GM18517 (cell line): ENCODE measurements around the gene KCNN3.

Experiments
- ATAC-seq: cut with Tn5 transposase; IDR thresholded peaks from one replicate; pipeline ENCODE4 v1.9.1; 2021; ENCODE audit warnings: mild to moderate bottlenecking, moderate library complexity; ENCODE audit not compliant: unreplicated experiment

The KCNN3 gene

DNA sequence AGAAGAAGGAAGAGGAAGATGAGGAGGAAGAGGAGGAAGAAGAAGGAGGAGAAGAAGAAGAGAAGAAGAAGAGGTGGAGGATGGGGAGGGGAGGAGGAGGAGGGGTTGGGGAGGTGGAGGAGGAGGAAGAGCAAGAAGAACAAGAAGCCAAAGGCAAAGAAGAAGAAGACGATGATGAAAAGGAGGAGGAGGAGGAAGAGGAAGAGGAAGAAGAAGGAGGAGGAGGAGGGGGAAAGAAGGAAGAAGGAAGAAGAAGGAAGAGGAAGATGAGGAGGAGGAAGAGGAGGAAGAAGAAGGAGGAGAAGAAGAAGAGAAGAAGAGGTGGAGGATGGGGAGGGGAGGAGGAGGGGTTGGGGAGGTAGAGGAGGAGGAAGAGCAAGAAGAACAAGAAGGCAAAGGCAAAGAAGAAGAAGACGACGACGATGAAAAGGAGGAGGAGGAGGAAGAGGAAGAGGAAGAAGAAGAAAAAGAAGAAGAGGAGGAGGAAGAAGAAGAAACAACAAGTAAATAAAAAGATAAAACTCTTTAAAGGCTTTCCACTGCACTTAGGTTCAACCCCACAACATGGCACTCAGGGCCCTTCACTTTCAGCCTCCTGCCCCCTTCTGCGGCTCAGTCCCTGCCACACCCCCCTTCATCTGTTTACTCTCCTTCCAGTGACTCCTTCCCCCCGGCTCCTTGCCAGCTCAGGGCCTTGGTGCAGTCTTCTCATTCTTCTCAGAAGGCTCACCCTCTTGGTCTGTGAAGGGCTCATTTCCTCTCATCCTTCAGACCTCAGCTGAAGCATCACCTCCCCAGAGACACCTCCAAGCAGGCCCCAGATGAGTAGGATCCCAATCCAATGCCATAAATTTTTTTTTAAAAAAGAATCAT is 114.0 kb downstream of the KCNN3 start:
- ATAC-seq, result no peak

DNA sequence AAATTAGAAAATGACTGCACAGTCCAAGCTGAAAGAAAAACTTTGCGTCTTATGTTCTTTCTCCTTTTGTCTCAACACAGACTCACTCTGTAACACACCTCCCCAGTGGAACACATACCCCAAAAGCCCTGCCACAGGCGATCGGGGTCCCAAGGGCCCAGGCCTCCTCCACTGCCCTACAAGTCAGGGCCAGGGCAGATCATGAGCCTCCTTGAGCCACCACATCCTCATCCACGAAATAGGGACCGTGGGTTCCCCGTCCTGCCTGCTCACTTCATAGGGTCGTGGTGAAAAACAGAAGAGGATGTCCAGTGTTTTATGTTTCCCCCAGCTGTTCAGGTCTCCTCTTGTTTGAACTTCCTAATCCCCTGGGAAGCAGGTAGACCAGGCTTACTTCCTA is 116.7 kb downstream of the KCNN3 start:
- ATAC-seq, result no peak

DNA sequence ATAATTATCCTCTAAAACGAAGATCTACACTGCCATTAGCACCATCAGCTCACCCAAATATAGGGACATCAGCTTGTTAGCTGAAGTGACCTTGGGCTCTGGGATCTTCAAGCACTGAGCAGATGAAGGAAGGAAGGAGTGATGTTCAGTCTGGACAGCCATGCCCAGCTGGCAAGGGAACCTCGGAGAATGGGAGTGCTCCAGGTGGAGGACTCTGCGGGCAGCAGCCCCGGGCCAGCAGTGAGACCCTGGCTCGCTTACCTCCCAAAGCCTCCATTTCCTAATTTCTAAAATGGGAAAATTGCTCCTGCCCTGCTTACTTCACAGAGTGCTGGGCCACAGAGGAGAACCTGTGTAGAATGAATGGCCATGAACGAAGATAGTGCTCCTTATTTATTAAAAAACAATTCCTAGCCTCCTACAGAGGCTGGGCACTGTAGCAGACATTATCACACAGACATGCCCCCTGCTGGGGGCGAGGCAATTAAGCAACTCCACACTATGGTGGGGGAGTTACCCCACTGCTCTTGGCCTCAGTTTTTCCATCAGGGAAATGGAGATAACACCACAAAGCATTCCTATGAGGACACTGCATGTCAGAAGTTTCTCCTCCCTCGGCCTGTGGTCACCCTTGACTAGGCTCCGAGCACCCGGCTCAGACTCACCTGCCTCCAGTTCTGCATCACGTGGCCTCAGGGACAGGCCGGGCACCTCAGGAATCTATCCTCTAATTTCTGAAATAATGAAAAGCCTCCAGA is 117.6 kb downstream of the KCNN3 start:
- no peak for ATAC-seq

DNA sequence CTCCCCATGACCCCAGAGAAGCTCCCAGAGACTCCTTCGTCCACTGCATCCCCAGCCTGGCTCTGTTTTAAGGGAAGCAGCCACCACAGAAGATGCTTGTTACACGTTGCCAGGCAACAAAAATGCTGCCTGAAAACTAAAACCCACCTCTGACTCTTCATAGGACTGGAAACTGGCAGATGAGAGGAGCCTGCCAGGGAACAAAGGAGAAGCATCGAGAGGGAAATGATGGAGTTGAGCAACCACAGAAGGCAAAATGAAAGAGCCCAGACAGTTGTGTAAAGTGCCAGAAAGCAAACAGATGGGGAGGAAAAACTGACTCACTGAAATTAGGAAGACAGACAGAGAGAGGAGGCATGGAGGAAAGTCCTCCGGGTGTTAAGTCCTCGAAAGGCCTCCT is 118.4 kb downstream of the KCNN3 start:
- no peak for ATAC-seq

DNA sequence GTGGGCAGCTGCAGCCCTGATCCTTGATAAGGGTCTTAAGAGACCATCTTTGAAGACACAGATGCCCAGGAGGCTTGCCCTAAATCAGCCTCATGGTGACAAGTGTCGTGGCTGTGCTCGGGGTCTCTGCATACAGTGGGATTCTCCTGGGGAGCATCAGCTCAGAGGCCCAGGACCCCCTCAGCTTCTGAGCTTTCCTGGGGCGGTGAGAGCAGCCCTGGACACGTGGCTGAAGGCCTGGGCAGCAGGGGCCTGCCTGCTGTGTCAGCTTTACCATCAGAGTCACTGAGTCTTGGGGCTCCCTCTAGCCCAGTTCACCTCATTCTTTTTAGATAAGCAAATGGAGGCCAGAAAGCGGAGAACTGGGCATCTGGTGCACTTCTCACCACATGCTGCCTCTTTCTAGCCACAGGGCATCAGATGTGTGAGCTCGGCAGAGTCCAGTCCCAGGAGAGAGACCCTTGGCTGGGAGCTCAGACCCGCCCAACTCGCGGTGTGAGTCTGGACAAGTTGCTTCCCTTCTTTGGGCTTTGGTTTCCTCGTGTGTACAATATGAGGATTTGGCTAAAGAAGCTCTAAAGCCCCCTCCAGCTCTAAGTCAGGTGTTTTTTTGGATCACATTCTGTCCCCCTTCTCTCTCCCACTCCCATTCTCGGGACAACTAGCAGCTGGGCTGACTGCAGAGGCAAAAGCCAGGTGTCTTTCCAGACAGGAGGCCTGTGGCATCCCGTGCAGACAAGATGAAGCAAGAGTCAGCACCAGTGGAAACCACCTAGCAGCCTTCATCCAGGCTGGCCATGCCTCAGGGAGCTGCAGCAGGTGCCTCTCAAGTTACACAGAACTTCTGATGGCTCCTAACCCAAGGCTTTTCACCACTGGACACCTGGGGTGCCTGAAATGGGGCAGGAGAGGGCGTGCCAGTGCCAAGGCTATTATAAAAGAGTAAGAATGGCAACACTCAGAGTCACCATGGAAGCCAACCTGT is 119.1 kb downstream of the KCNN3 start:
- ATAC-seq, result no peak

DNA sequence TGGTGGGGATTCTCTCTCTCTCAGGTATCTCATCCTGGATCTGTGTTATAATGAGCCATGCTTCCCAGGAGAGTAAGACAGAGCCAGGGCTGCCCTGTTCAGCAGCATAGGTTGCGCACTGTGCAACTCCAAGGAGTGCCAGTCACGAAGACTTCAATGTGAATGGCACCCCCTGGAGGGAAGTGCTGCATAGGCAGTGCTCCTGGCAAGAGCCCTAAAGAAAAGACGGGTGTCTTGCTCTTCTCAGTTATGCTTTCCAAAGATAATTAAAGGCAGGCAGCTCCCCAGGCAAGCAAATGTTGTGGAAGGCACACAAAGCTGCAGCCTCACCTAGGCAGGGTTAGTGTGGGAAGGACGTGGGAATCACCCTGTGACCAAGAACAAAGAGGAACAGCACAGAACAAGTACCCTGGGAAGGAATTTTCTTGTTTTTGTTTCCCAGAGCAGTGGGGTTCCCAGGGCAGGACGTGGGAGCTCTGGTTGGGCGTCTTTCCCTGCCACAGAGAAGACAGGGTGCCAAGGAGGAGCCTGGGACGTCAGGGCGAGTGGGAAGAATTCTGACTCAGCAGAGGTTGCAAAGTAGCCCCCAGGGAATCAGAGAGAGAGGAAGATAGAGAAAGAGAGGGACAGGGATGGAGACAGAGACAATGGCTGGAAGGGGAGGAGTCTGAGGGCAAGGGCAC is 120.9 kb downstream of the KCNN3 start:
- ATAC-seq, result no peak

DNA sequence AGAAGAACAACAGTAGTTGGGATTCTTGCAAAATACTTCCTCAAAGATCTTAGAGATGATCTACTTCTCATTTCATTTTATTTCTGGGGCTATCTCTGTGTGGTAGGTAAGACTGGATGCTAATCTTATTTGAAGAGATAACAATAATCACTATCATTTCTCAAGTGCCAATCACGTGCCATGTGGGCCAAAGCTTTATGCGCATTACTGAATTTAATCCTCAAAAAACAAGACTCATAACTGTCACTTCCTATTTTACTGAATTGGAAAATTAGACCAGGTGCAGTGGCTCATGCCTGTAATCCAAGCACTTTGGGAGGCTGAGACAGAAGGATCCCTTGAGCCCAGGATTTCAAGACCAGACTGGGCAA is 121.7 kb downstream of the KCNN3 start:
- no peak for ATAC-seq

DNA sequence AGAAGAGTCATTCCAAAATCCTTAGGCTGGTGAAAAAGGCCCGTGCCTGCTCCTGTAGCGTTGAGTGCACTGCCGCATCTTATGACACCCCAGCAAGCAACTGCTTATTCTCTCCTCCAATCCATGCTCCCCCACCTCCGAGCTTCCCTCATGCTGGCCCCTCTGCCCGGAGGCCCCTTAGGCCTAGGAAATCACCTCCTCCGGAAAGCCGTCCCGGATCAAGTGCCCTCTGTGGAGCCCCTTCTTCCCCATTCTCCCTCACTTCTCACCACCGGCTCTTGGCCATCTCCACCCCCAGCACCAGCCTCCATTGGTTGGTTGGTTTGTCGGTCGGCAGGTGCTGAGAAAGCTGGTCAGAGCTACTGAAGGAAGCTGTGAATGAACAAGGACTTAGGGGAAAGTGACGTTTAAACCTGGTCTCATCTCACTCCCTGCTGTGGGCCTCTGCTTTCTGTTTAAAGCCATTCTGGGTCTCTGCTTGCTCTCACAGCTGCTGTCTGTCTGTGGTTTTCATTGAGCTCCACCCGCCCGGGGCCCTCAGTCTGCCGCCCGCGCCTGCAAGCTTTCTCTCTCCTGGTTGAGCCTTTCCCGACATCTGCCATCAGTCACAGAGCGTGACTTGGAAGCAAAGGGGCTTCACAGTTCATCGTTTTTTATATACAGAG is 122.2 kb downstream of the KCNN3 start:
- ATAC-seq, result peak; percentile 76

DNA sequence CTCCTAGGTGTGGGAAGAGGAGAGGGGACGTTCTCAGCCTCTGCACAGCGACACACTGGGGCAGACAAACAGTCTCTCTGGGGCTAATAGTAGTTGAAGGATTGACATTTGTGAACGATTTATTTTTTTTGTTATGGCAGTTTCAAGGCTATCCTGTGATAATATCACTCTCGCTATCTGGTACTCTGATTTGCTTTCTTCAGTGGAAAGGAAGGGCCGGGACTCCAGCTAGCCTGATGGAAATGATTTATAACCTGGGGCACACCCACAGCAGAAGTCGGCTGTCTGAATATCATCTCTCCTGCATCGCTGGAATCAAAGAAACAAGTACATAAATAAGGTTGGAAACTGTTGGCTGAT is 122.7 kb downstream of the KCNN3 start:
- ATAC-seq, result no peak

DNA sequence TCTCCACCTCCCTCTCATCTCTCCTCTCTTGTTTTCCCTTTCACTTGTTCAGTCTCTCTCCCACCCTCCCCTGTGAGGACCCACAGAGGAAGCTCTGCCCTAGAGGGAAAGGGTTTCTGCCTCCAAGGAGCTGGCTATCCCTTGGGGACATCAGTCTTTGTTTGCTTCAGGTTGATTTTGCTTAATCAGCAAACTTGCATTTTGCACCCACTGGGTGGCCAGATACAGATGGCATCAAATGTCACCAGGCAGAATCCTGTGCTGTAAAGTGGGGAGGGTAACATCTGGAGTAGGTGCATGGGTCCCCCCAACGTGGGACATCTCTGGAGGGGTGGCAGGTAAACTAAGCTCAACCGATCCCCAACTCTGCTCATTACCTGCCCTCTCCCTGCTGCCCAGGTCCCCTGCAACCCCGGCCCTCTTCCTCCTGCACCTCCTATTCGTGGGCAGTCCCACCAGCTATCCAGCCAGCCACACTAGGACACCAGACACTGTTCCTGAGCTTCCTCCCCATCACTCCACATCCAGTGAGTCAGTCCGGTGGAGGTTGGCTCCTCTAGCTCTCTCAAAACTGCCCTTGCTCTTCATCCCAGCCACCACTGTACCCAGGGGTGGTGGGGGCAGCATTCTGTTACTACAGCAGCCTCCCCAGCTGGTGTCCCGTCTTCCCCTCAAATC is 123.3 kb downstream of the KCNN3 start:
- no peak for ATAC-seq

DNA sequence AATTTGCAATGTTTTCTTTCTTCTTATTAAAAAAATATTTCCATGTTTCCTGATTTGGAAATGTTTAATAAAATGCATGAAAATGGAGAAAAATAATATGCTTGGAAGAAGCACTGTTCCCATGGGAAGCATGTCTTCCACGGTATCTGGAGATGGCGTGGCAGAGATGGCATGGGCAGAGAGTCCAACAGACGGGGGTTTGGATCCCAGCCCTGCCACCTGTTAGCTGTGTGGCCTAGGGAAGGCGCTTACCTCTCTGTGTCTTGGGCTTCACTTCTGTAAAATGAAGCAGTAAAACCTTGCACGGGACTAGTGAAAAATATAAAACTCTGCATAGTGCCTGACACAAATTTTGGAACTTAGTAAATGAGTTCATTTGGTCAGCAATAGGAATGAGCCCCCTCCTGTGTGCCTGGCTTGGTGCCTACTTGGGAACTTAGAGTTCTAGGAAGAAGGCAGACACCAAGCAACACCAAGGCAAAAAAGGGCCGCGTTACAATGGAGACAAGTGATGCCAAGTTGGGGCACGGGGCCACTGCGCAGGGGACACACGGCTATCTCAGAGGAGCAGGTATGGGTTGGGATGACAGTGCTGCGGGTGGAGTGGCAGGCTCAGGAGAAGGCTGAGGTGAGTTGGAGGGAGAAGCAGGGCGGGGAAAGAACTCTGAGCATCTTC is 124.2 kb downstream of the KCNN3 start:
- no peak for ATAC-seq

DNA sequence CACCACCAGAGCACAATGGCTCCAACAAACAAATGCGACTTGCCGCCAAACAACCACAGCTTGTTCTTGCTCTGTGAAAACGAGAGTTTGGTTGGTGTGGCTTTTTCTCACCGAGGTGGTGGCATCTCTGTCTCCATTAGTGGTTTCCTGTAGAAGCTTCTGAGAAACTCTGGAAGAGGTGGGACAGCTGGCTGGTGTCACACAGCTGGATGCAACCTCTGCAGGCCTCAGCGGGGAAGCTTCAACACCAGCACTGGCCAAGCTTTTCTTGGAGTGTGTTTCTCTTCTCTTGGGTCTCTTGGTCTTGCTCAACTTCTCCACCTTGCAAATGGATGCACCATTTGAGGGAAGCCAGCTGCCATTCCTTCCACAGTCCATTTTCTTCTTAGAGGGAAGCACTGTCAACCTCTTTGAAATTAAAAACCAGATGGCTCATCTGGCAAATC is 124.8 kb downstream of the KCNN3 start:
- no peak for ATAC-seq

DNA sequence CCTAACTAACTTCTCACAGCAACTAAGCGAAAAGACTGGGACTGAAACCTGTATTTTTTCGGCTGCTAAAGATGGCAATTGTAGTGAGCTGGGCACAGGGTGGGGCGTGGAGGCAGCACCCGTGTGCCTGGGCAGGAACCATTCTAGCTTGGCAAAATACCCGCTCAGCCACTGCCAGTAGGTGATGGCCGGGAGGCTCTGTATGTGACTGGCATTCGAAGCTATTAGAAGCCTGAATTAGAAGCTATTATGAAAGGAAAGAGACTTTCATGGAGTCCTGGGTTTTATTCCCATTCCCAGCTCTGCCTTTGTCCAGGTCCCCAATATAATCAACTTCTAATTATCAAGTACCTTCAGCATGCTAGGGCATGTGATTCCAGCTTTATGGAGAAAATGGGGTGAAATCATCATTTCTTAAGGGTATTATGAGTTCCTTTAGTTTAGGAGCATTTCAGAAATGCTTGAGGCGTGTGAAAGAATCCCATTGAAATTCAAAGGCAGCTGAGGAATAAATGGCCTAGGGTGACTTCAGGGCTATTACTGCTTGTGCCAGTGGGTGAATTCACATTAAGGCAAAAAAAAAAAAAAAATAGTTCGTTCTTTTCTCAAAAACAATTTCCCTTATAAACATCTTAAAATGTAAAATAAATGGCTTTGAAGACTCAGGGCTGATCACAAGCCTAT is 125.6 kb downstream of the KCNN3 start:
- no peak for ATAC-seq

DNA sequence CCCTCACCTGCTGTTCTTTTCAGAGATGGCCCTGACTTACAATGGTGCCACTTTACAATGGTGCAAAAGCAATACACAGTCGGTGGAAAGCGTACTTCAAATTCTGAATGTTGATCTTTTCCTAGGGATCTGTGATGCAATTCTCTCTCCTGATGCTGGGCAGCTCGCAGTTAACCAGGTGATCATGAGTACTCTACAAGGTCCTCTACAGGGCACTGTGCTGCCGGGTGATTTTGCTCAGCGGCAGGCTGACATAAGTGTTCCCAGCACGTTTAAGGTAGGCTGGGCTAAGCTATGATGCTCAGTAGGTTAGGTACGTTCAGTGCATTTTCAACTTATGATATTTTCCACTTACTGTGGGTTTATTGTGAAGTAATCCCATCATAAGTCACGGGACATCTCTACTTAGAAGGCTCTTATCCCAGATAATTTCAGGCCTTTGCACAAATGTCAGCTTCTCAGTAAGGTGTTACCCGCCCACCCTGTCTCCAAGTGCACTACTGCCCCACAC is 126.5 kb downstream of the KCNN3 start:
- ATAC-seq, result no peak

DNA sequence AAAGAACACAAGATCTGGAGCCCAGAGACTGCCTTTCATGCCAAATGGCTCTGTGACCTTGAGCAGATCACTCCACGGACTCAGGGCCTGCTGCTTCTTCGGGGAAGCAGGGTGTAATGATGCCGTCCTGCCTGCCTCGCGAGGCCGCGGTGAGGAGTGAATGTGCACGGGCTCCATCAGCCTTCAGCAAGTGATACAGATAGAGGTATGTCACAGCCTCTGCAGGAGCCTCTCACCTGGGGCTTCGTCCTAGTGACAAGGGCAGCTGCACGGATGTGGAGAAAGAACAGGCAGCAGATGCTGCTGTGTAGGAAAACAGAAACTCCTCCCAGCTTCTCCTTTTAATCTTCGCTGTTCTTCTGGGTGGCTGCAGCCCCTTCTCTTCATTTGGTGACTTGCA is 127.5 kb downstream of the KCNN3 start:
- no peak for ATAC-seq

DNA sequence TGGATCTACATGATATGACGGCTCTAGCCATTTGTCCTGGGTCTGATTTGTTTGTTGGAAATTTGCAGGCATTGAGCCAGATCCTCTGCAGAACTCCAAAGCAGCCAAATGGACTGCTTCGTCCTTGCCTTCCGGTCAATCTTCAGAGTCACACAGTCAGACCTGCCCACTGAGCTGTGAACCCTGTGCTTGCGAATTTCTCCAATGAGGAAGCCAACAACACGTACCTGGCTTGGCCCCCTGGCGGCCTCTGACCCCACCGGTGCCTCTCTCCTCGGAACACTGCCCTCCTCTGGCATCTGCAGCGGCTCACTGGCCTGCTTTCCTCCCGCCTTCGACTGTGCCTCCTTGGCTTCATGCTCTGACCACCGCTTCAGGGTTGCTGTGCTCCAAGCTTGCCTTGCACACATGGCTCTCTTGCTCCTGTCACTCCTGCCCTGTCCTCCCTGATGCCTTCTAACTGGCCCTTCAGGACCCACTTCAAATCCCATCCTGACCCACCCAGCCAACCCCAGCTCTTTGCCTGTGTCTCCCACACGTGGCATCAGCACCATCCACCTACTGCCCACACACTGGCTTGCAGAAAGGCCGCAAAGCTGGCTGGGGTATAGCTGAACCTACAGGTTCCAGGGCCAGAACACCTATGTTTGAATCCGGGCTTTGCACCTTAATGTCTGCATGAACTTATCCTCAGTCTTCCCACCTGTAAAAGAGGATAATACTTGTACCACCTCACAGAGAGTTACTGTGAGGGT is 128.2 kb downstream of the KCNN3 start:
- no peak for ATAC-seq

DNA sequence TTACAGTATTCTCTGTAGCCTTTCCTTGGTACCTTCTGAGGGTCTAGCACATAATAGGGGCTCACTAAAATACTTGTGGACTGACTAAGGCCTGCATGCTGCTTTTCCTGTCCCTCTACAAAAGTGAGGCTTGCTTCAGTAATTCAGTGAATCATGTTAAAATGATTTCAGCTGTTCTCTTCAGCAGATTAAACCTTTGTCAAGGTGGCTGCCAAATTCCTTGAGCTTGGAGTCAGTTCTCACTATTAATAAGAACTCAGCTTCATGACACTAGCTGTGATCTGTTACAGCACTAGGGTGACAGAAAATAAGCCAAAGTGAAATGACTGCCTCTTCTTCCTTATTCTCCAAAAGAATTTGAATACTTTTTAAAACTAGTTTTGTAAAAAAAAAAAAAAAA is 128.8 kb downstream of the KCNN3 start:
- ATAC-seq, result no peak
